ENCODE results near the gene FOXP2.

DNA sequence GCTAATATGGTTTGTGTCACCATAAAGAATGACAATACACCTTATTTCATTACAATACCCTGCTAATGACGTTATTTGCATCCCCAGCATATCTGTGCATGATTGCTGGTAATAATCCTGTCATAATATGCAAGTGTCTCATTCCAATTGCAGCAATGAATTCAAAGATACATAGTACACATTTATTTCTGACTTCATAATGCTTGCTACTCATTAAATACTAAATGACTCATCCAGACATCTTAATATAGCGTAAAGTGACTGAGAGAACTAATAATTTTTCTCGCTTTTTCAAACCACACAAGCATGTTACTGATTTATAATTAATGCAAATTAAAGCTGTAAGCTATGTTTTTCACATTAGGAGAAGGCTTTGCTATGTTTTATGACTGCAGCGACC, 272.6 kb downstream of the FOXP2 start:
- TF ChIP-seq, protein P1, sequence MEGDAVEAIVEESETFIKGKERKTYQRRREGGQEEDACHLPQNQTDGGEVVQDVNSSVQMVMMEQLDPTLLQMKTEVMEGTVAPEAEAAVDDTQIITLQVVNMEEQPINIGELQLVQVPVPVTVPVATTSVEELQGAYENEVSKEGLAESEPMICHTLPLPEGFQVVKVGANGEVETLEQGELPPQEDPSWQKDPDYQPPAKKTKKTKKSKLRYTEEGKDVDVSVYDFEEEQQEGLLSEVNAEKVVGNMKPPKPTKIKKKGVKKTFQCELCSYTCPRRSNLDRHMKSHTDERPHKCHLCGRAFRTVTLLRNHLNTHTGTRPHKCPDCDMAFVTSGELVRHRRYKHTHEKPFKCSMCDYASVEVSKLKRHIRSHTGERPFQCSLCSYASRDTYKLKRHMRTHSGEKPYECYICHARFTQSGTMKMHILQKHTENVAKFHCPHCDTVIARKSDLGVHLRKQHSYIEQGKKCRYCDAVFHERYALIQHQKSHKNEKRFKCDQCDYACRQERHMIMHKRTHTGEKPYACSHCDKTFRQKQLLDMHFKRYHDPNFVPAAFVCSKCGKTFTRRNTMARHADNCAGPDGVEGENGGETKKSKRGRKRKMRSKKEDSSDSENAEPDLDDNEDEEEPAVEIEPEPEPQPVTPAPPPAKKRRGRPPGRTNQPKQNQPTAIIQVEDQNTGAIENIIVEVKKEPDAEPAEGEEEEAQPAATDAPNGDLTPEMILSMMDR (conservative IDR thresholded peaks at IDR 0.05): no peak
- no peak for TF ChIP-seq ZFX (IDR thresholded peaks at IDR 0.05)
